ENCODE results near the gene GRAMD1B.

DNA sequence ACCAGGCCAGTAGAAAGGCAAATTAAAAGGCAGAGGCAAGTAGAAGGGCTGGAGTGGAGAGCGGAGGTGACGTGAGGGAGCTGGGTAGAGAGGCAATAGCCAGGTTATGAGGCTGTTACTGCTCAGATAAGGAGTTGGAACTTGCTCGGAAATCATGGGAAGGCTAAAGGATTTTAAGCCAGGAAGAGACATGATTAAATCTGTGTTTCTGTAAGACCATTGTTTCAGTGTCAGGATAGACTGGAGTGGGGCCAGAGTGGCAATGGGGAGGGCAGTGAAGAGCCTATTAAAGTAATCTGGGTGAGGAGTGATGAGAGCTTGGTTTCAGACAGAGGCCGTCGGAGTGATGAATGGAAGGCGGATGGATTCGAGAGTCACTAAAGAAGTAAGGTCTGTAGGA lies 39.0 kb downstream of the GRAMD1B start:
- TF ChIP-seq, protein P1, sequence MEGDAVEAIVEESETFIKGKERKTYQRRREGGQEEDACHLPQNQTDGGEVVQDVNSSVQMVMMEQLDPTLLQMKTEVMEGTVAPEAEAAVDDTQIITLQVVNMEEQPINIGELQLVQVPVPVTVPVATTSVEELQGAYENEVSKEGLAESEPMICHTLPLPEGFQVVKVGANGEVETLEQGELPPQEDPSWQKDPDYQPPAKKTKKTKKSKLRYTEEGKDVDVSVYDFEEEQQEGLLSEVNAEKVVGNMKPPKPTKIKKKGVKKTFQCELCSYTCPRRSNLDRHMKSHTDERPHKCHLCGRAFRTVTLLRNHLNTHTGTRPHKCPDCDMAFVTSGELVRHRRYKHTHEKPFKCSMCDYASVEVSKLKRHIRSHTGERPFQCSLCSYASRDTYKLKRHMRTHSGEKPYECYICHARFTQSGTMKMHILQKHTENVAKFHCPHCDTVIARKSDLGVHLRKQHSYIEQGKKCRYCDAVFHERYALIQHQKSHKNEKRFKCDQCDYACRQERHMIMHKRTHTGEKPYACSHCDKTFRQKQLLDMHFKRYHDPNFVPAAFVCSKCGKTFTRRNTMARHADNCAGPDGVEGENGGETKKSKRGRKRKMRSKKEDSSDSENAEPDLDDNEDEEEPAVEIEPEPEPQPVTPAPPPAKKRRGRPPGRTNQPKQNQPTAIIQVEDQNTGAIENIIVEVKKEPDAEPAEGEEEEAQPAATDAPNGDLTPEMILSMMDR (IDR thresholded peaks at IDR 0.05; ENCODE audit: borderline replicate concordance, extremely low read depth, low read length, poor library complexity, severe bottlenecking) = no peak
- TF ChIP-seq EZH2 (IDR thresholded peaks at IDR 0.05; ENCODE audit: borderline replicate concordance, low read depth, low read length, severe bottlenecking) = no peak
